GM18508 (cell line): ENCODE measurements around the gene RAD51B.

Experiments used
- ATAC-seq: cut with Tn5 transposase; IDR thresholded peaks from one replicate; pipeline ENCODE4 v1.9.1; 2021; ENCODE audit warnings: moderate number of reproducible peaks; ENCODE audit not compliant: insufficient read depth, unreplicated experiment

Gene RAD51B

GRCh38 chr14:68384335-68384734, 564.8 kb downstream of the RAD51B start:
- no peak for ATAC-seq

- no peak for ATAC-seq
These were observed 565.3 kb downstream of the RAD51B start for GRCh38 chr14:68384881-68385280.

- no peak for ATAC-seq
These were observed 566.9 kb downstream of the RAD51B start for GRCh38 chr14:68386446-68386845.

- ATAC-seq: no peak
These were observed 567.6 kb downstream of the RAD51B start for GRCh38 chr14:68386950-68387779.

GRCh38 chr14:68389943-68390342, 570.4 kb downstream of the RAD51B start:
- no peak for ATAC-seq

- no peak for ATAC-seq
These were observed 571.2 kb downstream of the RAD51B start for GRCh38 chr14:68390741-68391140.

GRCh38 chr14:68391311-68392014, 571.9 kb downstream of the RAD51B start:
- no peak for ATAC-seq

GRCh38 chr14:68392393-68393141, 573.0 kb downstream of the RAD51B start:
- ATAC-seq: no peak

- no peak for ATAC-seq
These were observed 573.7 kb downstream of the RAD51B start for GRCh38 chr14:68393259-68393658.

GRCh38 chr14:68394118-68394763, 574.7 kb downstream of the RAD51B start:
- ATAC-seq: no peak

- ATAC-seq: no peak
These were observed 575.2 kb downstream of the RAD51B start for GRCh38 chr14:68394764-68395143.

GRCh38 chr14:68395604-68396003, 576.0 kb downstream of the RAD51B start:
- ATAC-seq: no peak

- no peak for ATAC-seq
These were observed 576.9 kb downstream of the RAD51B start for GRCh38 chr14:68396461-68396860.

GRCh38 chr14:68397371-68397811, 577.8 kb downstream of the RAD51B start:
- ATAC-seq: no peak

- no peak for ATAC-seq
These were observed 578.2 kb downstream of the RAD51B start for GRCh38 chr14:68397822-68398221.

GRCh38 chr14:68398370-68398769, 578.8 kb downstream of the RAD51B start:
- no peak for ATAC-seq

- no peak for ATAC-seq
These were observed 580.4 kb downstream of the RAD51B start for GRCh38 chr14:68399971-68400370.

GRCh38 chr14:68401317-68401716, 581.7 kb downstream of the RAD51B start:
- ATAC-seq: no peak

- peak; percentile 54 for ATAC-seq
These were observed 582.3 kb downstream of the RAD51B start for GRCh38 chr14:68401855-68402254.

GRCh38 chr14:68402525-68403101, 583.0 kb downstream of the RAD51B start:
- ATAC-seq: no peak
